ENCODE data around the gene CR2.

The CR2 gene

DNA sequence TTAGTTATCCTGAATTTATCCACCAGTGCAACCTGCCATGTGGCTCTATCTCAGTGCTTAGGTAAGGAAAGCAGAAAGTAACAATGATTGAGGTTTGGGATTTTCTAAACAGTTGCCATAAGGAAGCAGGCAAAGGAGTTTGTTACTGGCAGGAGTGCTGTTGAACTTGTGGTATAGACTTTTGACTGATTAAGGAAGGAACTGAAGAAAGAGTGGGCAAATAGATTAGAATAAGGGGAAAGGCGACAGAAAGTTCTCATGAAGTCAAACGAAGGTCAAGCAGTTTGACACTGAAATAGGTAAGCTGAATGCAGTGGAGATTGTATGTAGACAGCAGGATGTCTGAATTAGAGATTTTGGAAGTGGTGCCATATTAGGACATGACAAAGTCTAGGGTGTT, 24.2 kb upstream of the CR2 start:
- TF ChIP-seq, protein P1, sequence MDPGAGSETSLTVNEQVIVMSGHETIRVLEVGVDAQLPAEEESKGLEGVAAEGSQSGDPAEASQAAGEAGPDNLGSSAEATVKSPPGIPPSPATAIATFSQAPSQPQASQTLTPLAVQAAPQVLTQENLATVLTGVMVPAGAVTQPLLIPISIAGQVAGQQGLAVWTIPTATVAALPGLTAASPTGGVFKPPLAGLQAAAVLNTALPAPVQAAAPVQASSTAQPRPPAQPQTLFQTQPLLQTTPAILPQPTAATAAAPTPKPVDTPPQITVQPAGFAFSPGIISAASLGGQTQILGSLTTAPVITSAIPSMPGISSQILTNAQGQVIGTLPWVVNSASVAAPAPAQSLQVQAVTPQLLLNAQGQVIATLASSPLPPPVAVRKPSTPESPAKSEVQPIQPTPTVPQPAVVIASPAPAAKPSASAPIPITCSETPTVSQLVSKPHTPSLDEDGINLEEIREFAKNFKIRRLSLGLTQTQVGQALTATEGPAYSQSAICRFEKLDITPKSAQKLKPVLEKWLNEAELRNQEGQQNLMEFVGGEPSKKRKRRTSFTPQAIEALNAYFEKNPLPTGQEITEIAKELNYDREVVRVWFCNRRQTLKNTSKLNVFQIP (CRISPR knock-in tag; IDR thresholded peaks at IDR 0.05; ENCODE audit: borderline replicate concordance, low read depth), result no peak
- TF ChIP-seq SNAI2 (CRISPR knock-in tag; IDR thresholded peaks at IDR 0.05) (no peak), TCF4 (CRISPR knock-in tag; IDR thresholded peaks at IDR 0.05; ENCODE audit: borderline replicate concordance) (no peak), OSR1 (CRISPR knock-in tag; IDR thresholded peaks at IDR 0.05) (no peak), RARB (CRISPR knock-in tag; IDR thresholded peaks at IDR 0.05) (no peak), ZNF70 (CRISPR knock-in tag; IDR thresholded peaks at IDR 0.05) (no peak), PPARA (CRISPR knock-in tag; IDR thresholded peaks at IDR 0.05; ENCODE audit: borderline replicate concordance) (no peak)
- TF ChIP-seq, protein P2, sequence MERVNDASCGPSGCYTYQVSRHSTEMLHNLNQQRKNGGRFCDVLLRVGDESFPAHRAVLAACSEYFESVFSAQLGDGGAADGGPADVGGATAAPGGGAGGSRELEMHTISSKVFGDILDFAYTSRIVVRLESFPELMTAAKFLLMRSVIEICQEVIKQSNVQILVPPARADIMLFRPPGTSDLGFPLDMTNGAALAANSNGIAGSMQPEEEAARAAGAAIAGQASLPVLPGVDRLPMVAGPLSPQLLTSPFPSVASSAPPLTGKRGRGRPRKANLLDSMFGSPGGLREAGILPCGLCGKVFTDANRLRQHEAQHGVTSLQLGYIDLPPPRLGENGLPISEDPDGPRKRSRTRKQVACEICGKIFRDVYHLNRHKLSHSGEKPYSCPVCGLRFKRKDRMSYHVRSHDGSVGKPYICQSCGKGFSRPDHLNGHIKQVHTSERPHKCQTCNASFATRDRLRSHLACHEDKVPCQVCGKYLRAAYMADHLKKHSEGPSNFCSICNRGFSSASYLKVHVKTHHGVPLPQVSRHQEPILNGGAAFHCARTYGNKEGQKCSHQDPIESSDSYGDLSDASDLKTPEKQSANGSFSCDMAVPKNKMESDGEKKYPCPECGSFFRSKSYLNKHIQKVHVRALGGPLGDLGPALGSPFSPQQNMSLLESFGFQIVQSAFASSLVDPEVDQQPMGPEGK (CRISPR knock-in tag; IDR thresholded peaks at IDR 0.05; ENCODE audit: borderline replicate concordance), result no peak
- no peak for ATAC-seq

DNA sequence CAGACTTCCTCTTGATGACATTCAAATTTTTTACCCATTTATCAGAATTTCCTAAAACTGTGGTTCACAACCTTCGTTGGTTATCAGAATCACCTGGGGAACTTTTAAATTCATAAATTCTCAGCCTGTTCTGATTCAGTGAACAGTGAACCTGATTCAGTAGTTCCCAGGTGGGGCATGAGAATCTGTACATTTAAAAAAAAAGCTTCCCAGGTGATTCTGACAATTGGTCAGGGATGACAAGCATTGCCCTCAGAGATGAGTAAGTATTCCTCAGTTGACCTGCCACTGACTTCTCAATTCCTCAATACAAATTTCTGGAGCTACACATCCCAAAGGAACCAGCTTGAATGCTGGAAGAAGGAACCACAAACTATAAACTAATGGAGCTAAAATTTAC, 23.5 kb upstream of the CR2 start:
- TF ChIP-seq, protein P1 (CRISPR knock-in tag; IDR thresholded peaks at IDR 0.05; ENCODE audit: borderline replicate concordance, low read depth), result no peak
- TF ChIP-seq BACH2 (CRISPR knock-in tag; IDR thresholded peaks at IDR 0.05; ENCODE audit: borderline replicate concordance) (no peak), CSDC2 (CRISPR knock-in tag; IDR thresholded peaks at IDR 0.05) (no peak), ISL1 (CRISPR knock-in tag; IDR thresholded peaks at IDR 0.05) (no peak), TOX (CRISPR knock-in tag; IDR thresholded peaks at IDR 0.05; ENCODE audit: borderline replicate concordance) (no peak), ZC3H10 (CRISPR knock-in tag; IDR thresholded peaks at IDR 0.05) (no peak), ZNF8 (CRISPR knock-in tag; IDR thresholded peaks at IDR 0.05) (no peak), GLIS3 (CRISPR knock-in tag; IDR thresholded peaks at IDR 0.05) (no peak), ZFP3 (CRISPR knock-in tag; IDR thresholded peaks at IDR 0.05) (no peak)
- TF ChIP-seq, protein P3, sequence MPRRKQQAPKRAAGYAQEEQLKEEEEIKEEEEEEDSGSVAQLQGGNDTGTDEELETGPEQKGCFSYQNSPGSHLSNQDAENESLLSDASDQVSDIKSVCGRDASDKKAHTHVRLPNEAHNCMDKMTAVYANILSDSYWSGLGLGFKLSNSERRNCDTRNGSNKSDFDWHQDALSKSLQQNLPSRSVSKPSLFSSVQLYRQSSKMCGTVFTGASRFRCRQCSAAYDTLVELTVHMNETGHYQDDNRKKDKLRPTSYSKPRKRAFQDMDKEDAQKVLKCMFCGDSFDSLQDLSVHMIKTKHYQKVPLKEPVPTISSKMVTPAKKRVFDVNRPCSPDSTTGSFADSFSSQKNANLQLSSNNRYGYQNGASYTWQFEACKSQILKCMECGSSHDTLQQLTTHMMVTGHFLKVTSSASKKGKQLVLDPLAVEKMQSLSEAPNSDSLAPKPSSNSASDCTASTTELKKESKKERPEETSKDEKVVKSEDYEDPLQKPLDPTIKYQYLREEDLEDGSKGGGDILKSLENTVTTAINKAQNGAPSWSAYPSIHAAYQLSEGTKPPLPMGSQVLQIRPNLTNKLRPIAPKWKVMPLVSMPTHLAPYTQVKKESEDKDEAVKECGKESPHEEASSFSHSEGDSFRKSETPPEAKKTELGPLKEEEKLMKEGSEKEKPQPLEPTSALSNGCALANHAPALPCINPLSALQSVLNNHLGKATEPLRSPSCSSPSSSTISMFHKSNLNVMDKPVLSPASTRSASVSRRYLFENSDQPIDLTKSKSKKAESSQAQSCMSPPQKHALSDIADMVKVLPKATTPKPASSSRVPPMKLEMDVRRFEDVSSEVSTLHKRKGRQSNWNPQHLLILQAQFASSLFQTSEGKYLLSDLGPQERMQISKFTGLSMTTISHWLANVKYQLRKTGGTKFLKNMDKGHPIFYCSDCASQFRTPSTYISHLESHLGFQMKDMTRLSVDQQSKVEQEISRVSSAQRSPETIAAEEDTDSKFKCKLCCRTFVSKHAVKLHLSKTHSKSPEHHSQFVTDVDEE (CRISPR knock-in tag; IDR thresholded peaks at IDR 0.05), result no peak
- TF ChIP-seq, protein P4, sequence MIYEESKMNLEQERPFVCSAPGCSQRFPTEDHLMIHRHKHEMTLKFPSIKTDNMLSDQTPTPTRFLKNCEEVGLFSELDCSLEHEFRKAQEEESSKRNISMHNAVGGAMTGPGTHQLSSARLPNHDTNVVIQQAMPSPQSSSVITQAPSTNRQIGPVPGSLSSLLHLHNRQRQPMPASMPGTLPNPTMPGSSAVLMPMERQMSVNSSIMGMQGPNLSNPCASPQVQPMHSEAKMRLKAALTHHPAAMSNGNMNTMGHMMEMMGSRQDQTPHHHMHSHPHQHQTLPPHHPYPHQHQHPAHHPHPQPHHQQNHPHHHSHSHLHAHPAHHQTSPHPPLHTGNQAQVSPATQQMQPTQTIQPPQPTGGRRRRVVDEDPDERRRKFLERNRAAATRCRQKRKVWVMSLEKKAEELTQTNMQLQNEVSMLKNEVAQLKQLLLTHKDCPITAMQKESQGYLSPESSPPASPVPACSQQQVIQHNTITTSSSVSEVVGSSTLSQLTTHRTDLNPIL (CRISPR knock-in tag; IDR thresholded peaks at IDR 0.05; ENCODE audit: low read depth), result no peak
- TF ChIP-seq, protein P2 (CRISPR knock-in tag; IDR thresholded peaks at IDR 0.05; ENCODE audit: borderline replicate concordance), result no peak
- TF ChIP-seq, protein P5, sequence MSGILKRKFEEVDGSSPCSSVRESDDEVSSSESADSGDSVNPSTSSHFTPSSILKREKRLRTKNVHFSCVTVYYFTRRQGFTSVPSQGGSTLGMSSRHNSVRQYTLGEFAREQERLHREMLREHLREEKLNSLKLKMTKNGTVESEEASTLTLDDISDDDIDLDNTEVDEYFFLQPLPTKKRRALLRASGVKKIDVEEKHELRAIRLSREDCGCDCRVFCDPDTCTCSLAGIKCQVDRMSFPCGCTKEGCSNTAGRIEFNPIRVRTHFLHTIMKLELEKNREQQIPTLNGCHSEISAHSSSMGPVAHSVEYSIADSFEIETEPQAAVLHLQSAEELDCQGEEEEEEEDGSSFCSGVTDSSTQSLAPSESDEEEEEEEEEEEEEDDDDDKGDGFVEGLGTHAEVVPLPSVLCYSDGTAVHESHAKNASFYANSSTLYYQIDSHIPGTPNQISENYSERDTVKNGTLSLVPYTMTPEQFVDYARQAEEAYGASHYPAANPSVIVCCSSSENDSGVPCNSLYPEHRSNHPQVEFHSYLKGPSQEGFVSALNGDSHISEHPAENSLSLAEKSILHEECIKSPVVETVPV (CRISPR knock-in tag; IDR thresholded peaks at IDR 0.05), result no peak
- no peak for ATAC-seq
